CD4-positive, alpha-beta T cell (primary cell): Measurements from ENCODE around the gene C16orf95. TPM values are rescaled to one million over a fixed set of nuclear protein-coding genes. Genes with fewer than 3 reads are reported as not detected.

ENCODE experiments used
- ATAC-seq: fragments of 200-7000 bp; cut with Tn5 transposase; one replicate; pipeline ENCODE4 v1.10.0; 2022; ENCODE audit warnings: mild to moderate bottlenecking; ENCODE audit not compliant: poor library complexity
- CTCF ChIA-PET: fragments of 350-600 bp; sonication (Branson Sonifier 250); formaldehyde crosslinking; loops from one replicate; lab custom pipeline; 2021; ENCODE audit warnings: antibody characterized with exemption, inconsistent platforms; lab: Charles Lee
- POLR2A ChIA-PET: fragments of 350-600 bp; sonication (Branson Sonifier 250); formaldehyde crosslinking; loops from one replicate; lab custom pipeline; 2021; ENCODE audit warnings: antibody characterized with exemption, inconsistent platforms; lab: Charles Lee
- DNase-seq, 14 experiments: peaks; one replicate each; pipeline ENCODE4 v3.0.0-alpha.2; 2013 to 2020; ENCODE audit warnings: mixed read lengths in 2 of 14
- H3K27ac ChIP-seq, 2 donors: one replicate each; pipeline versions ENCODE4 v1.5.1 to v1.7.0; 2013; ENCODE audit warnings: low read length in 2 of 2, low read depth in 1 of 2, mild to moderate bottlenecking in 1 of 2
- H3K27me3 ChIP-seq, 2 experiments: 1 replicate in 1 of 2; 2 replicates in 1 of 2; pipeline versions ENCODE4 v1.6.1 to v1.7.0; 2013; ENCODE audit warnings: low read length in 2 of 2, control low read depth in 1 of 2, mild to moderate bottlenecking in 1 of 2, moderate library complexity in 1 of 2; ENCODE audit not compliant: insufficient read depth in 2 of 2, control insufficient read depth in 1 of 2
- H3K36me3 ChIP-seq: one replicate; pipeline ENCODE4 v1.6.1; 2013; ENCODE audit warnings: low read length, control low read depth; ENCODE audit not compliant: insufficient read depth
- H3K4me1 ChIP-seq: one replicate; pipeline ENCODE4 v1.6.1; 2013; ENCODE audit warnings: low read length, control low read depth; ENCODE audit not compliant: insufficient read depth
- H3K4me3 ChIP-seq: one replicate; pipeline ENCODE4 v1.5.1; 2013; ENCODE audit warnings: mild to moderate bottlenecking, low read length, moderate library complexity
- H3K9me3 ChIP-seq, 2 experiments: 1 replicate in 1 of 2; 2 replicates in 1 of 2; pipeline versions ENCODE4 v1.6.1 to v1.7.0; 2013; ENCODE audit warnings: low read length in 2 of 2, mild to moderate bottlenecking in 2 of 2, control low read depth in 1 of 2, moderate library complexity in 1 of 2; ENCODE audit not compliant: control insufficient read depth in 1 of 2, insufficient read depth in 1 of 2
- H3K27ac Mint-ChIP-seq: one replicate; pipeline ENCODE4 v1.8.0; 2020; ENCODE audit warnings: mixed read lengths
- H3K27me3 Mint-ChIP-seq: one replicate; pipeline ENCODE4 v1.8.0; 2021; ENCODE audit warnings: mixed read lengths
- H3K36me3 Mint-ChIP-seq: one replicate; pipeline ENCODE4 v1.8.0; 2021; ENCODE audit warnings: low read depth, mixed read lengths
- H3K4me1 Mint-ChIP-seq: one replicate; pipeline ENCODE4 v1.8.0; 2021; ENCODE audit warnings: low read depth, mixed read lengths
- H3K4me3 Mint-ChIP-seq: one replicate; pipeline ENCODE4 v1.8.0; 2020; ENCODE audit warnings: mild to moderate bottlenecking, mixed read lengths
- H3K9me3 Mint-ChIP-seq: one replicate; pipeline ENCODE4 v1.8.0; 2020; ENCODE audit warnings: mixed read lengths
- CTCF ChIP-seq: fragments of 200-600 bp; IDR thresholded peaks from one replicate; pipeline ENCODE4 v1.8.0; 2022; ENCODE audit warnings: antibody characterized with exemption, mild to moderate bottlenecking
- intact Hi-C, 2 experiments: fragments of 100-400 bp; cut with DNase I in 1 of 2; cut with micrococcal nuclease in 1 of 2; formaldehyde crosslinking; loops; one replicate each; pipeline versions ENCODE4 v1.15.1 to v1.9.0; 2023 to 2025; cut with DNase I, micrococcal nuclease
- total RNA-seq, 174 experiments: library from RNA in 2 of 174; stranded (reverse) in 2 of 174; gene quantifications; one replicate each; pipeline ENCODE4 v1.2.3 and lab custom pipeline; 2021 to 2026

Gene C16orf95
- total RNA-seq, 2 experiments from 2014 or later = 0.74 to 1.2 TPM

DNA sequence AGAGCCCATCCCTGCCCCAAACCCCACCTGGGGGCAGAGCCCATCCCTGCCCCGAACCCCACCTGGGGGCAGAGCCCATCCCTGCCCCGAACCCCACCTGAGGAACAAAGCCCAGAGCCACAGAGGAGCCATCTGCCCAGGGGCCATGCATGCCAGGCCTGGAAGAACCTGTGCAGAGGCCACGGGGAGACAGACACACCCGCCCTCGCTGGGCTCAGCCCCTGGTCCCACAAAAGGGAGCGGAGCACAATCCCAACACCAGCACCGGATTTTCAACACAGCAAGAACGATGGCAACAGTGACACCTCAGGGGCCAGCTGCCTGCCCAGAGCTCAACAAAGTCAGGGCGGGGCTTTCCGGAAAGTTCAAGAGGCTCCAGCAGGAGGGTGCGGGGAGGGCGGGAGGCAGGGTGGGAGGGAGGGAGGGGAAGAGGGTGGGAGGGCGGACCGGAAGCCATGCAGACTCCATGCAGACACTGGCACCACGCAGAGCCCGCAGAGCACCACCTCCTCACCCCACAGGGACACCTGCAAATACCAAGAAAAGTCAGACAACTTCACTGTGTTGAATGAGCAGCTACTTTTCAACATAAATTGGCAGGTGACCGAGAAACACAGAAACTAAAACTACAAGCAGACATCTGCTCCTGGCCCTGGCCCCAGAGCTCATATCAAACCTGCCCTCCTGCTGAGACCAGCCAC is 27.9 kb upstream of the C16orf95 start:
- Mint-ChIP-seq H3K27me3 (no peaks in the 10 kb centered on the region), H3K36me3 (peaks cover 64% of the 10 kb centered on the region)

DNA sequence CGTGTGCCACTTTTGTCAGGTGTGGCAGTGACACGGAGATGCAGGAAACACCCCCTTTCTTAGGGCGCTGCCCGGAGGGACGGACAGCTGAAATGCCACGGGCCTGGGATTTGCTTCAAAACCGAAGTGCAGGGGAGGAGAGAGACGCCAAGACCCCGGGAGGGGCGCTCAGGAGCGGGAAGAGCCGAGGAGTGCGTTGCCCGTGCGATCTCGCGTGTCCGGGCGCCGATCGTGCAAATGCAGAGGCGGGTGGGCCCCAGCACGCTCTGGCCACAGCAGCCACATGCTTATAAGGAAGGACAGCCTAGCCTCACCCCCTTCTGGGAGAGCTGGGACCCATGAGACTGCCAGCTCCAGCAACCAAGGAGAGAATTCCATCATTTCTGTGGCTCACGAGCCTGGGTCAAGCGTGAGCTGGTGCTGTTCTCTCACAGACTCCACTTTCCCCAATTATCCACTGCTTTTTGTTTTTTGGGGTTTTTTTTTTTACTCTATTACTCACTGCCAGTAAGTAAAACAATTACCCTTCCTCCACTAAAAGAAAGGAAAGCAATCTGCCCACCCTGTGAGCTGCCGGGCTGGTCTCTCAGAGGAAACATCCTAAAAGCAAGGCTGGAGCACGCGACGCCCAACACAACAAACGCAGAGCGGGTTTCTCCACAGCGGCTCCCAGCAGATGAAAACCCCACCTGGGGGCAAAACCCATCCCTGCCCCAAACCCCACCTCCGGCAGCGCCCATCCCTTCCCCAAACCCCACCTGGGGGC is 27.2 kb upstream of the C16orf95 start:
- H3K36me3 Mint-ChIP-seq = peaks cover 65% of the 10 kb centered on the region
- H3K4me1 Mint-ChIP-seq = peaks cover 16% of the 10 kb centered on the region
- Histone ChIP-seq H3K4me3 (no peak overlapping the region), H3K36me3 (peaks cover 54% of the 10 kb centered on the region), H3K4me1 (peaks cover 29% of the 10 kb centered on the region), H3K9me3 (peaks cover 0 to 4% of the 10 kb centered on the region in 2 experiments), H3K27me3 (no peaks in the 10 kb centered on the region), H3K27ac (no peak overlapping the region)
- TF ChIP-seq CTCF = no peak
- DNase-seq = peak in 1 of 14 experiments; percentile 27
- ATAC-seq = no peak
- ChIA-PET CTCF (no interaction called here), POLR2A (interaction anchor here (1.7 kb wide), 1 partner anchor 39 kb away, joined by 6 read pairs; the partner anchor contains the start of gene FBXO31)
- no peak overlapping the region for H3K4me3 Mint-ChIP-seq
- H3K9me3 Mint-ChIP-seq = no peaks in the 10 kb centered on the region
- intact Hi-C loops = no loop called here
- H3K27me3 Mint-ChIP-seq = no peaks in the 10 kb centered on the region
- peak overlapping the region; percentile 93 for H3K27ac Mint-ChIP-seq

More for the DNA sequence above, 27.9 kb upstream of the C16orf95 start:
- H3K9me3 Mint-ChIP-seq = no peaks in the 10 kb centered on the region
- no peaks in the 10 kb centered on the region for H3K27me3 ChIP-seq
- peaks cover 47% of the 10 kb centered on the region for H3K36me3 ChIP-seq
- H3K4me3 Mint-ChIP-seq = peak overlapping the region; percentile 50
- ATAC-seq (peak; percentile 91), DNase-seq (peak; percentile 3 to 84 (median 58))
- H3K4me3 ChIP-seq = peak overlapping the region; percentile 12
- peak overlapping the region; percentile 9 to 43 for H3K27ac ChIP-seq
- H3K27ac Mint-ChIP-seq = peak overlapping the region; percentile 93
- intact Hi-C loops = no loop called here
- TF ChIP-seq CTCF = no peak
- ChIA-PET CTCF (no interaction called here), POLR2A (interaction anchor here (1.7 kb wide), 1 partner anchor 39 kb away, joined by 6 read pairs; the partner anchor contains the start of gene FBXO31)
- peaks cover 16% of the 10 kb centered on the region for H3K4me1 Mint-ChIP-seq
- peaks cover 0 to 4% of the 10 kb centered on the region in 2 experiments for H3K9me3 ChIP-seq
- H3K4me1 ChIP-seq = peaks cover 29% of the 10 kb centered on the region

GRCh38 chr16:87343753-87344050 is 26.5 kb upstream of the C16orf95 start:
- H3K27me3 ChIP-seq = no peaks in the 10 kb centered on the region
- H3K9me3 ChIP-seq = peaks cover 0 to 4% of the 10 kb centered on the region in 2 experiments
- peak overlapping the region; percentile 93 for H3K27ac Mint-ChIP-seq
- DNase-seq = no peak
- H3K4me3 Mint-ChIP-seq = no peak overlapping the region
- CTCF ChIA-PET = no interaction called here
- no peak for ATAC-seq
- peaks cover 59% of the 10 kb centered on the region for H3K36me3 ChIP-seq
- H3K27ac ChIP-seq = no peak overlapping the region
- H3K36me3 Mint-ChIP-seq = peaks cover 65% of the 10 kb centered on the region
- TF ChIP-seq CTCF = no peak
- H3K4me3 ChIP-seq = no peak overlapping the region
- H3K27me3 Mint-ChIP-seq = no peaks in the 10 kb centered on the region
- POLR2A ChIA-PET = no interaction called here
- intact Hi-C loops = no loop called here
- H3K4me1 Mint-ChIP-seq = peaks cover 11% of the 10 kb centered on the region
- no peaks in the 10 kb centered on the region for H3K9me3 Mint-ChIP-seq
- peaks cover 29% of the 10 kb centered on the region for H3K4me1 ChIP-seq
